Inflammatory macrophage treated with lipopolysaccharide for 4 hours (primary cell): ENCODE measurements around the gene POLE.

Experiments used
- DNase-seq: peaks from one replicate; pipeline ENCODE4 v3.0.0-alpha.2; 2020

POLE gene

DNA sequence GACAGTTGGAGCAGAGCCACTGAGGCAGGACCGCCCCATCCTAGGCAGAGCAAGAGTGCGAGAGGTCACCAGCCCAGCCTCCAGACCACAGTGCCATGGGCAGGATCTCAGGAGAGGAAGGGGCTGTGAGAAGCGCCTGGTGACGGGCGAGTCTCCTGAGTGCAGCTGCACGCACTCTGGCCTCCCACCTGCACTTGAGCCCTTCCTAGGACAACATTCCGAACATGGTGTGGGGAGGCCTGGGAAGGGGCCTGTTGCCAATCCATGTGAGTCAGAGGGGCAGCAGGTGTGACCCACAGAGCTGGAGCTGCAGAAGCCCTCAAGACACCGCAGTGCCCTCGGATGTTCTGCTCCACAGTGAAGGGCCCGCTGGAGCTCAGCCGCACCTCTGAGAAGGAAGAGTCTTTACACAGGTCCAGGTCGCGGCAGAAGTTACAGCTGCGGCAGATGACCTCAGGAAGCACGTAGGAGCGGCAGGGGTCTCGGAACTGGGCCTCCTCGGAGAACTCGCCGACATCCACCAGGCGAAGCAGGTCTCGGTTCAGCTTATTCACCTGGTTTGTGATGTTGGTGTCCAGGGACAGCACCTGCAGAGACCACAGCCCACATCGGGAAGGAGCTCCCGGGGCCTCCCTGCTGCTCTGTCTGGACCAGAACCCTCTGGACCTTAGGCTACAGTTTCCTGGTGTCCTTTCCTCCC lies 61.3 kb downstream of the POLE start:
- DNase-seq, result no peak

- no peak for DNase-seq
Observed at GRCh38 chr12:132624910-132625630, 62.1 kb downstream of the POLE start.

- DNase-seq, result no peak
Observed at GRCh38 chr12:132624186-132624855, 62.8 kb downstream of the POLE start.

GRCh38 chr12:132623072-132623869 lies 63.9 kb downstream of the POLE start:
- DNase-seq, result no peak

- DNase-seq, result peak; percentile 32
Observed at GRCh38 chr12:132622437-132623071, 64.6 kb downstream of the POLE start.

GRCh38 chr12:132621657-132622435 lies 65.3 kb downstream of the POLE start:
- DNase-seq, result no peak

DNA sequence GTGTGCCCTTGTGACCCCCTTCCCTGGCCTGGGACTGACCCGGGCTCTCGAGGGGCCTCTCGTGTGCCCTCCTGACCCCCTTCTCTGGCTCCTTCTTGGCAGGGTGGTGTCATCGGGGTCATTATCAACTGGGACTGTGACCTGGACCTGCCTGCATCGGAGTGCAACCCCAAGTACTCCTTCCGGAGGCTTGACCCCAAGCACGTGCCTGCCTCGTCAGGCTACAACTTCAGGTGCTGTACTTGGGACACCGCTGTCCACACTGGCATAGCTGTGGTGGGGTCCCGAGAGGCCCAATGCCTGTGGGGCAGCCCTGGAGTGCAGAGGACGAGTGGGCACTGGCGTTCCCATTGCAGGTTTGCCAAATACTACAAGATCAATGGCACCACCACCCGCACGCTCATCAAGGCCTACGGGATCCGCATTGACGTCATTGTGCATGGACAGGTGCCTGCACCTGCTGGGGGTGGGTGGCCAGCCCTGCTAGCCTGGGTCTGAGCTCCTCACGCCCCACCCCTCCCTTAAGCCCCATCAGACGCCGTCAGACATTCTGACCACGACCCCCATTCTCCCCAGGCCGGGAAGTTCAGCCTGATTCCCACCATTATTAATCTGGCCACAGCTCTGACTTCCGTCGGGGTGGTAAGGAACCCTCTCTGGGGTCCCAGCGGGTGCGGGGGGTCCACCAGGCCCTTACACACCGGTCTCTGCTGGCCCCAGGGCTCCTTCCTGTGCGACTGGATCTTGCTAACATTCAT lies 66.1 kb downstream of the POLE start:
- no peak for DNase-seq

GRCh38 chr12:132620113-132620898 lies 66.8 kb downstream of the POLE start:
- DNase-seq, result no peak

- no peak for DNase-seq
Observed at GRCh38 chr12:132619386-132620112, 67.6 kb downstream of the POLE start.

DNA sequence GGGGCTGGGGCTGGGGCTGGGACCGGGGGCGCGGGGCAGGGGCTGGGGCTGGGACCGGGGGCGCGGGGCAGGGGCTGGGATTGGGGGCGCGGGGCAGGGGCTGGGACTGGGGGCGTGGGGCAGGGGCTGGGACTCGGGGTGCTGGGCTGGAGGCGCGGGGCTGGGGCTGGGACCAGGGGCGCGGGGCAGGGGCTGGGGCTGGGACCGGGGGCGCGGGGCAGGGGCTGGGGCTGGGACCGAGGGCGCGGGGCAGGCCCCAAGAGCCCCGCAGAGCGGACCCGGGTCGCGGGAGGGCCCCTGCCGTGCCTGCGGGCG lies 68.1 kb downstream of the POLE start:
- DNase-seq, result no peak

GRCh38 chr12:132618683-132619043 lies 68.5 kb downstream of the POLE start, which contains the start of gene P2RX2:
Gene P2RX2, plus strand, starts transcription at chr12:132618776. Its CDS starts 41 bp downstream, at chr12:132618817.
- DNase-seq, result no peak

GRCh38 chr12:132617822-132618682 lies 69.1 kb downstream of the POLE start:
- DNase-seq, result no peak

GRCh38 chr12:132617135-132617701 lies 69.9 kb downstream of the POLE start:
- DNase-seq, result no peak

- no peak for DNase-seq
Observed at GRCh38 chr12:132615579-132616038, 71.5 kb downstream of the POLE start.

GRCh38 chr12:132614861-132615578 lies 72.1 kb downstream of the POLE start:
- DNase-seq, result peak; percentile 68

GRCh38 chr12:132614029-132614428 lies 73.1 kb downstream of the POLE start:
- DNase-seq, result no peak

DNA sequence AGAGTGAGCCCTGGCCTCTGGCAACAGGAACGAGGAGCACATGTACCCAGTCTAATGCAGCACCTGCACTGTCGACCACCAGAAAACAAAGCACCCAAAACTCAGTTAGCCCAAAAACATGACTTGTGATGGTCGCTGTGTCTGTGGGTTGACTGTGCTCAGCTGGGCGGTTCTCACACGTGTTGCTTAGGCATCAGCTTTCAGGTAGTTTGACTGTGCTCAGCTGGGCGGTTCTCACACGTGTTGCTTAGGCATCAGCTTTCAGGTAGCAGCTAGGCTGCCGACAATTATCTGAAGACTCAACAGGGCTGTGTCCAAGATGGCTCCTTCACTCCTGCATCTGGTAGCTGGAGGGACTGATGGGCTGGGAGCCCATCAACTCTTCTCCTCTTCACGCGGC lies 75.5 kb downstream of the POLE start:
- no peak for DNase-seq
